ENCODE results near the gene DDX41. TPM values are rescaled to one million over a fixed set of nuclear protein-coding genes. Genes with fewer than 3 reads are reported as not detected.

The DDX41 gene
- total RNA-seq, 2 experiments from 2014 or later = 211 to 220 TPM

DNA sequence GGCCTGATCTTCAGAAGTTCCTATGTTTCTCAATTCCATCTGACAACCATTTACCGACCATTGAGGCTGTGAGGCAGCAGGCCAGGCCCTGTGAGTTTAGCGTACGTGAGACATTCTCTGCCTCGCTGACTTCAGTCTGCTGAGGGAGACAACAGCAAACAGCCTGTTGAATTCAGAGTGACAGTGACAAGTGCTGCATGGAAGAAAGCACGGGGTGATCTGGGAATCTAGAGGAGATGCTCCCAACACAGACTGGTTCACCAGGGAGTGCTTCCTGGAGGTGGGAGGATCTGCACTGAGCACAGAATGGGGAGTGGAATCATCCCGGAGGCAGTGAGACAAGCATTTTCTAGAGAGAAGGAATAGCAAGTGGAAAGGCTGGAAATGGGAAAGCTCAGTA is 10.0 kb upstream of the DDX41 start:
- Mint-ChIP-seq H3K27ac (no peak overlapping the region), H3K4me1 (peaks cover under 1% of the 10 kb centered on the region), H3K9me3 (no peaks in the 10 kb centered on the region)

DNA sequence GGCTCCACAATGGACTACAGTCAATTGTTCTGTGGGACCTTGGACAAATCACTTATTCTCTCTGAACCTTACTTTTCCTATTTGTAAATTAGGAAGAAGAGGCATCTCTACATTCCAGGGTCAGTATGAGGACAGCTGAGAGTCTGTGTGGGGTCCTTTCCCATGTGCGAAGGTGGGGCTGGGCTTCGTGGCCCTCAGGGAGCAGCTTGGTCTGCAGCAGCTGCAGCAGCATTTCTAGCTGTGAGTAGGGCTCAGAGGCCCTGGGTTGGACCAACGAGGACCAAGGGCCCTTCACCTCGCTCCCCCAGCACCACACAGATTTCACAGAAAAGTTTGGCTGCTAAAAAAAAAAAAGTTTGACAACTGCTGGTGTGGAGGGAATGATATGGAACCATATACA is 9.4 kb upstream of the DDX41 start:
- Mint-ChIP-seq H3K27me3 (no peaks in the 10 kb centered on the region), H3K9me3 (no peaks in the 10 kb centered on the region), H3K36me3 (peaks cover 3% of the 10 kb centered on the region), H3K4me1 (peaks cover 6% of the 10 kb centered on the region), H3K27ac (no peak overlapping the region), H3K4me3 (no peak overlapping the region)
- no peak for DNase-seq

More for the DNA sequence above, 10.0 kb upstream of the DDX41 start:
- no peaks in the 10 kb centered on the region for H3K27me3 Mint-ChIP-seq
- H3K36me3 Mint-ChIP-seq = peaks cover 3% of the 10 kb centered on the region
- DNase-seq = no peak
- no peak overlapping the region for H3K4me3 Mint-ChIP-seq

DNA sequence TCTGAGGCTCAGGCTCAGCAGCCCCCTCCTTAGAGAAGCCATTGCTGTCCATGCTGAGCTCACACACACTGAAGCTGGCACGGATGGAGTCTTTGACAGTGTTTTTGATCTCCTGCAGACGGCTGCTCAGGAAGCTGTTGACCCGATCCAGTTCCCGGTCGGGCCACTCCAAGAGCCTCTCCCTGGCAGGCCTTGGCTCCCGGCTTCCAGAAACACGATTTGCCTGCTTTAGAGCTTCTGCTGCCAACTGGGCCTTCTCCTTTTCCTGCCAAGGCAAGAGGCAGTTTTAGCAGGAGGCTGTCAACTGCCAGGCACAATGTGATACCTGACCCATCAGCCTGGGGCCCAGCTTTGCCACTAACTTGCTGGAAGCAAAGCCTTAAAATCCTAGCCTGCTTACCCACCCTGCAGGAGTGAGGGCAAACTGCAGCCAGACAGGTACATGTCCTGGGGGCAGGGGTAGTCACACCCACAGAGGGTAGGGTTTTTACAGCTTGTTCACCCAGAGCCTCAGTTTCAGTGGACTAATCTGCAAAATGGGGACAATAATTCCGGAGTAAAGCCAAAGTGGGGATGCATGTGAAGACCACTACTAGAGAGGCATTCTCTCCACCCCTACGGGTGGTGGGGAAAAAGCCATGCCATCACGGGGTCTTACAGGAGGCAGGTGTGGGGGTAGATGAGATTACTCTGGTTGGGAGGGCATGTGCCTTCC is 8.3 kb upstream of the DDX41 start:
- Mint-ChIP-seq H3K9me3 (no peaks in the 10 kb centered on the region), H3K27me3 (no peaks in the 10 kb centered on the region), H3K27ac (no peak overlapping the region), H3K4me3 (no peak overlapping the region), H3K36me3 (no peaks in the 10 kb centered on the region), H3K4me1 (peaks cover 13% of the 10 kb centered on the region)
- no peak for DNase-seq

DNA sequence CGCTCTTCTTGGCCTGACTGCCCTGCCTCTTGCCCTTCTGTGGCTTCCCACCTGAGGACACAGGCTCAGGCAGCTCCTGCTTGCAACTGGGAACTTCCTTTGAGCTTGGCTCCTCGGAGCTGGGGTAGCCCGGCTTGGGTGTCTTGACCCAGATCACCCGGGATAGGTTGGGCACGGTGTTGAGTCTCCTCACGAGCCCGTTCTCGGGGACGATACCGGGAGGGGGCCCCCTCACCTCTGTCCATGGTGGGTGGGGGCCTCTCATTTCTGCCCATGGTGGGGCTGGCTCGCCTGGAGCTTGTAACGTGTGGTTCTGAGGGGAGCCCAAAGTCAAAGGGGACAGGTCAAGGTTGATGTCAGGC is 7.8 kb upstream of the DDX41 start:
- H3K27me3 Mint-ChIP-seq = no peaks in the 10 kb centered on the region
- H3K9me3 Mint-ChIP-seq = no peaks in the 10 kb centered on the region
- H3K36me3 Mint-ChIP-seq = no peaks in the 10 kb centered on the region
- H3K4me1 Mint-ChIP-seq = peaks cover 19% of the 10 kb centered on the region
- no peak for DNase-seq
- no peak overlapping the region for H3K4me3 Mint-ChIP-seq
- H3K27ac Mint-ChIP-seq = no peak overlapping the region

DNA sequence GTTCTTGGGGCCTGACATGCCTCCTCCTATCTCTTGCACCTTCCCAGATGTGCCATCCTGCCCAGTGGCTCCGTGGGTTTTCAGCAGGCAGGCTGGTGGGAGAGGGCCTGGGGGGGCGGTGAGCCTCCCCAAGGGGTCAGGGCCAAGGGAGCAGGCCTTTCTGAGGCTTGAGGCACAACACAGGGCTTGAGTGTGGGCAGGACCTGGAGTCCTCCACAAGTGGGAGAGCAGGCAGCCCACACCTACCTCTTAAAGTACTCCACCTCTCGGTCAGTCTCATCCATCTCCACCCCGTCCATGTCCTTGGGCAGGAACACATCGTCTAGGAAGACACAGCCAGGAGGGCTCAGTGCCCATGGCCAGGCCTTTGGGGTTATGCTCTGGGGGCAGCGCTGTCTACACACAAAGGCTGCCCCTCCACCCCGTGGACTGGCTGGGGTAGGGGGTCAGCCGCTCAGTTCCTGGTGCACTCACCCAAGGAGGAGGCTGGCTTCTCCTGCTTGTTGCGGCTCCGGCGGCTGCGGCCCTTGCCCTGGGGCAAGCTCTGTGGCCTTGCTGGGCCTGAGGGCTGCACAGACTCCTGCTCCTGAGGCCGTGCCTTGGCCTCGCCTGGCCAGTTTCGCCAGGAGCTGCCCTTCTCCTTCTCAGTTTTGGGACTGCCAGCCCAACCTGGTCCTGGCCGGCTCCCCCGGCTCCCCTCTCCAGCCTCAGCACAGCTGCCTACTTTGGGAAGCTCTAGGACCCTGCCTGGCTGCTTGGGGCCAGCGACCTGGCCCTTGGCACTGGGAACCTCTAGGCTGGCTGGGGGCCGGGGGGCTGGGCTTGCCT is 7.2 kb upstream of the DDX41 start:
- H3K4me1 Mint-ChIP-seq = peaks cover 25% of the 10 kb centered on the region
- DNase-seq = no peak
- H3K9me3 Mint-ChIP-seq = no peaks in the 10 kb centered on the region
- no peak overlapping the region for H3K4me3 Mint-ChIP-seq
- no peaks in the 10 kb centered on the region for H3K27me3 Mint-ChIP-seq
- H3K36me3 Mint-ChIP-seq = no peaks in the 10 kb centered on the region
- no peak overlapping the region for H3K27ac Mint-ChIP-seq

DNA sequence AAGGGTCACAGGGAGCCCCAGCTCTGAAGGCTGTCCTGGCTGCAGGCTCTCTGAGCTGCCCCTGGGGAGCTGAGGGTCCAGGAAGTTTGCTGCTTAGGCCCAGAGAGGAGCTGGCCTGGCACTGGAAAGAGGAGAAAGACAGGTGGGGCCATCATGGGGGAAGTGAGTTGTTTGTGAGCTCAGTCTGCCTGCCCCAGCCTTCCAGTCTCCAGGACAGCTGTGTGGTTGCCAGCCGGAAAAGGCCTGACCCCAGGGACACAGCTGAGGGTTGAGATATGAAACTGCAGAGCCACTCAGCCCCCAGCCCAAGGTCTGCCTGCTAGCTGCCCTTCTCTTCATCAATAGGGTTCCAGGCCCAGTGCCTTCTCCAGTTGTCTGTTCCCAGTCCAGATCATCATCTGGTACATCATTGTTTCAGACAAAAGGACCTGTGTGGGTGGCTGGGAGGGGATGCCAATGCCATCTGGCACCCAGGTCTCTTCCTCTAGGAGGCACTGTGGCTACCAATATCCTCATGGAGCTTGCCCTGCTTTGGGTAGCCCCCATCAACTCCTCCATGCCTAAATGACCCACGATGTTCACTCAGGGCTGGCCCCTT is 4.3 kb upstream of the DDX41 start:
- DNase-seq = no peak
- Mint-ChIP-seq H3K27me3 (no peaks in the 10 kb centered on the region), H3K9me3 (no peaks in the 10 kb centered on the region), H3K4me3 (no peak overlapping the region), H3K27ac (peak overlapping the region; percentile 73), H3K4me1 (peaks cover 28% of the 10 kb centered on the region), H3K36me3 (peaks cover 12% of the 10 kb centered on the region)

DNA sequence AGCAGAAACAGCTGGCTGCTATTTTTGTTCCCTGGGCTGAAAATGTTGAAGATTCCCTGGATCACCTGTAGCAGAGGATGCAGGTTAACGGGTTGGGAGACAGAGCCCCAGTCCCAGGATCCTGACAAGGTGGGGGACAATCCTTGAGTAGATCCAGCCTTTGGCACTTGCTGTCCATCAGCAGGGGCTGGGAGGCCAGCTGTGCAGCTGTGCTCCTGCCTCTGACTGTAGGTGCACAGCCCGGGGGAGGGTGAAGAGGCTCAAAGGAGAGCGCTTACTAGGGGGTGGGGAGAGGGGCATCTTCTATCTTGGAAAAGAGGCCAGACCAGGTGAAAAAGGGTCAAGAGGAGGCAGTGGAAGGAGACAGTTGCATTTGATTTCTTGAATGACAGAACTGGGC is 3.5 kb upstream of the DDX41 start:
- Mint-ChIP-seq H3K36me3 (peaks cover 20% of the 10 kb centered on the region), H3K4me3 (no peak overlapping the region), H3K27me3 (no peaks in the 10 kb centered on the region), H3K27ac (peak overlapping the region; percentile 73), H3K9me3 (no peaks in the 10 kb centered on the region), H3K4me1 (peaks cover 35% of the 10 kb centered on the region)
- DNase-seq = no peak

DNA sequence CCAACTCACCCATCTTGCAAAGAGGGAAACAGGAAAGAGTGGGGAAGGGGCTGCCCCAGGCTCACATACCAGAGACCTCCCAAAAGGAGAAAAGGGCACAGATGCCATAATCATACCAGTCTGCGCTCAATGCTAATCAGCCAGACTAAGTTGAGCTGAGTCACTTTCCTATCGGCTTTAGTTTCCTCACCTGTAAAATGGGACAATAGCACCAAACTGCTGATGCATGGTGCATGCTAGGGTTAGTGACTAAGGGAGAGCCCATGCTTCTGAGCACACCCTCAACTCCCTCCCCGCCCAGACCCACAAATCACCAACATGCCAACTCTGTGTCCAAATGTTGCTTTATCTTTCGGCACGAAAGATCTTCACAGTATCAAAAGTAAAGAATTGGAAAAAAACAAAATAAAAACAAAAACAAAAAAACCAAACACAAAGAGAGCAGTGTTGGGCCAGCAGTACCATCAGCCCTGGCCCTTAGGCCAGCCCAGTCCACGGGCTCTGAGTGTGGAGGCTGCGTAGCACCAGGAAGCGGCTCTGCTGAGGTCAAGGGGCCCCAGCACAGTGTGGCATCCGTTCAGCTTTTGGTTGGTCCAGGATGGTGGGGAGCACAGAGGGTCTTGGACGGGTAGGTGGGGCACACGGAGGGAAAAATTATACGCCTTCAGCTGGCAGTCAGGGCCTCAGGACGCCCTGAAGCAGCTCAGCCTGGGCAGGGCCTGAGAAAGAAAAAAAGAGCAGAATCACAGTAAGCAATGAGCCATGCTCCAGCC is 2.9 kb upstream of the DDX41 start:
- peaks cover 38% of the 10 kb centered on the region for H3K4me1 Mint-ChIP-seq
- peak overlapping the region; percentile 51 for H3K27ac Mint-ChIP-seq
- no peaks in the 10 kb centered on the region for H3K27me3 Mint-ChIP-seq
- H3K4me3 Mint-ChIP-seq = peak overlapping the region; percentile 52
- peaks cover 24% of the 10 kb centered on the region for H3K36me3 Mint-ChIP-seq
- DNase-seq = no peak
- H3K9me3 Mint-ChIP-seq = no peaks in the 10 kb centered on the region

DNA sequence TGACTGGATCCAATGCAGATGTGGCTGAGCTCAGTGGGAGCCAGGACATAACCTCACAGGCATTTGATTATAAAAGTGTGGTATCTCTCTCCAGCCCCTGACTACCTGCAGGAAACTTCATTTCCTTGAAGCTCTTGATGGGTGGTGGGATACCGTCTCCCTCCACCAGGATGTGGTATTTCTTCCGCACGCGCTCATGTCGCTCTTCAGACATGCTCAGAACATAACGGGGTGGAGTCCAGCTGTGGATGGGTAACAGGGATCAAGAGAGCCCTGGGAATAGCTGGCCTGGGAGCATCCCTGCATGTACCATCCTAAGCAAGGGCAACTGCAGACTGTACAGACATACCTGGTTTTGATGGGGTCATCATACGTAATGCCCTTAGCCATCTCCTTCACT is 1.2 kb downstream of the DDX41 start:
- H3K27ac Mint-ChIP-seq = peak overlapping the region; percentile 90
- no peak for DNase-seq
- peak overlapping the region; percentile 94 for H3K4me3 Mint-ChIP-seq
- no peaks in the 10 kb centered on the region for H3K9me3 Mint-ChIP-seq
- H3K4me1 Mint-ChIP-seq = peaks cover 42% of the 10 kb centered on the region
- H3K36me3 Mint-ChIP-seq = peaks cover 45% of the 10 kb centered on the region
- no peaks in the 10 kb centered on the region for H3K27me3 Mint-ChIP-seq

DNA sequence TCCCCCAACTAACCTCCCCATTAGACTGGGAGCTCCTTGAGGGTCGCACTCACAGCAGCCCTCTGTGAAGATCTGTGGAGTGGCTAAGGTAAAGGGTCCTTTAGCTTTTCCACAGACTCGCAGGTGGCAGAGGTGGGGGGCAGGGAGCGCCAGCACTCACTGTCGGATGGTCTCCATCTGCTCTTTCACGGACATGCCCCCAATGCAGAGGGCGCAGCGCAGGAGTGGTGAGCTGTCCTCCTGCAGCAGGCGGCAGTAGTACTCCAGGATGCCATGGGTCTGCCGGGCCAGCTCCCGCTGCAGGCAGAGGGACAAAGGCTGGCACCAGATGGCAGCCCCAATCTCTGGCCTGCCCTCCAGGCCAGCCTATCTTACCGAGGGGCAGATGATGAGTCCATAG is 2.2 kb downstream of the DDX41 start:
- no peak for DNase-seq
- Mint-ChIP-seq H3K9me3 (no peaks in the 10 kb centered on the region), H3K4me1 (peaks cover 33% of the 10 kb centered on the region), H3K27me3 (no peaks in the 10 kb centered on the region), H3K27ac (peak overlapping the region; percentile 45), H3K4me3 (no peak overlapping the region), H3K36me3 (peaks cover 47% of the 10 kb centered on the region)

DNA sequence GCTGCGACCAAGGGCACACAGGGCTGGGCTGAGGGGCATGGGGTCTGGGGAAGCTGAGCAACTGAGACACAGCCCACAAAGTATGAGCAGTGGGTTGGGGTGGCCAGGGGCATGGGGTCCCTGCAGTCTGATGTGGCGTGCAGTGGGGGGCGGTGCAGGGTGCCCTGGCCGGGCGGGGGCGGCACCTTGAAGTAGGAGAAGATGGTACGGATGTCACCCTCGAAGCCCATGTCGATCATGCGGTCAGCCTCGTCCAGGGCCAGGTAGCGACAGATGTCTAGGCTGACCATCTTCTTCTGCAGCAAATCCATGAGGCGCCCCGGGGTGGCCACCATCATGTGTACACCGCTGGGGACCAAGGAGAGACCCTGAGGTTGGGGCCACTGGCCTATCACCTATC is 3.3 kb downstream of the DDX41 start:
- H3K27ac Mint-ChIP-seq = no peak overlapping the region
- H3K9me3 Mint-ChIP-seq = no peaks in the 10 kb centered on the region
- DNase-seq = no peak
- H3K27me3 Mint-ChIP-seq = no peaks in the 10 kb centered on the region
- H3K4me3 Mint-ChIP-seq = no peak overlapping the region
- peaks cover 47% of the 10 kb centered on the region for H3K36me3 Mint-ChIP-seq
- H3K4me1 Mint-ChIP-seq = peaks cover 31% of the 10 kb centered on the region

DNA sequence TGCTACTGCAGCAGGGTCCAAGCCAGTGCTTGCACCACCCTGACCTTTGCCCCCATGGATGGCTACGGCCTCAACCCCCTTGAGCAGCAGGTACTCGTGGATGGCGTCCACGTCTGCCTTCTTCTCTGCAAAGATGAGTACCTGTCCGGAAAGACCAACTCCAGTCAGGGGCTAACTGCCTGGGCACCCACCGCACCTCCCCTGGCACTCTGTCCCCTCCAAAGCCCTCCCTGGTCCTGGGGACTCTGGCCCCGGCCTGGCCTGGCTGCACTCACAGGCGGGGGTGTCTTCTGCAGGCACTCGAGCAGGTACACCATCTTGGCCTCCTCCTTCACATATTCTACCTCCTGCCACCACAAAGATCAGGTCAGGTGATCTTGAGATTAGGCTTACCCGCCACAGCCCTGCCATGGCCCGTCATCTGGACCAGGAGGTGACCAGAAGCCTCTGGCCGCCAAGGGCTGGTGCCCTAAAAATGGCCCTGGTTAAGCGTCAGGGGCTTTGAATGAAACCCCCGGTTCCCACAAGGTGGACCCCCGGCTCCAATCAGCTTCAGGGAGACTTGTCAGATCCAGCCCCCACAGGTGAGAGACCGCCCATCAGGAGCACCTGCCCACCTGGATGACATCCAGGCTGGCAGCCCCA is 3.9 kb downstream of the DDX41 start:
- peaks cover 48% of the 10 kb centered on the region for H3K36me3 Mint-ChIP-seq
- DNase-seq = no peak
- no peak overlapping the region for H3K27ac Mint-ChIP-seq
- no peaks in the 10 kb centered on the region for H3K27me3 Mint-ChIP-seq
- peaks cover 31% of the 10 kb centered on the region for H3K4me1 Mint-ChIP-seq
- H3K4me3 Mint-ChIP-seq = no peak overlapping the region
- H3K9me3 Mint-ChIP-seq = no peaks in the 10 kb centered on the region

DNA sequence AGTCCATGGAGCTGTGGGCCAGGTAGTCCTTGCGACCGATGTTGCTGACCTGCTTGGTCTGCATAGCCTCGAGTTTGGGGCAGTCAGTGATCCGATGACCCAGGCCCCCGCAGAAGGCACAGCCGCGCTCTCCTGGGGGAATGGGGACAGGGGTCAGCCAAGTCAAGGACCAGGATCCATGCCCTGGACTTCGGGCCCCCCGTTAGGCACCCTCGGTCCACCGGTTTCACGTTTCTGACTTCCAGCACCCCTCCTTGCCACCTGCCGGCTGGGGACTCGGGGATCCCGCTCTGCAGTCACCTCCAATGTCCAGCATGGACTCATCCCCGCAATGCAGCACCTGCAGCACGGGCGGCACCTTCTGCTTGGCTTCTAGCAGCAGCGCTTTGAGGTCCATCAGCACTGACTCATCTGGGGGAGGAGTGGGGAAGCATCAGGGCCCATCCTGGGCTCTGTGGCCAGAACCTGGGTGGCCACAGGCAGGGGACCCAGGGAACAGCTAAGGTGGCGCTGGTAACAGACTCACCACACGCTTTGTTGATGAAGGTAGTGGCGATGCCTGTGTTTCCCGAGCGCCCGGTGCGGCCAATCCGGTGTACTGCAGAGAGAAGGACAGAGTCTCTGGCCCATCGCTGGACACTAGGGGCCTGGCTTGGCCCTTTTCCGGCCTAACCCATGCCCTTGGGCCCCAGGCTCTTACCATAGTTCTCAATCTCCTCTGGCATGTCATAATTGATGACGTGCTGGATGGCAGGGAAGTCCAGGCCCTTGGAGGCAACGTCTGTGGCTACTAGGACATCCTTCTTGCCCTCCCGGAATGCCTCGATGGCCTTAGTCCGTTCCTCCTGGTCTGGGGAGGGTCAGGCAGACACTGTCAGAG is 4.7 kb downstream of the DDX41 start:
- H3K9me3 Mint-ChIP-seq = no peaks in the 10 kb centered on the region
- peaks cover 31% of the 10 kb centered on the region for H3K4me1 Mint-ChIP-seq
- no peaks in the 10 kb centered on the region for H3K27me3 Mint-ChIP-seq
- H3K4me3 Mint-ChIP-seq = no peak overlapping the region
- peaks cover 47% of the 10 kb centered on the region for H3K36me3 Mint-ChIP-seq
- no peak overlapping the region for H3K27ac Mint-ChIP-seq
- no peak for DNase-seq

DNA sequence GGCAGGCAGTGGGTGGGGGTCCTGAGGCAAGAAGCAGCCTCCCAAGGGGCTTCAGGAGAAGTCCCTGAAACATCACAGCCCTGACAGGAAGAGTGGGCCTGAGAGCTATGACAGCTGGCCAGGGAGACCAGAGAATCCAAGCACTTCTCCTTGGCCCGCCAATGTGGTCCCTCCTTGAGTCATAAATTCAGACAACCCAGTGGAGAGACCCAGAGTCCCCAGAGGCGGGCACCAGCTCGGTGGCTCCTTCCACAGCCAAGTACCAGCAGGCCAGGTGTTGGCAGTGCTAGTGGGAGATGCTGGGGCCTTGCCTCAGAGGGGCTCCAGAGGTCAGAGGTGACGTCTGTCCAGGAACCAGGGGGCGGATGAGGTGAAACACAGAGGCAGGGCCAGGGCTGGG is 5.6 kb downstream of the DDX41 start:
- H3K9me3 Mint-ChIP-seq = no peaks in the 10 kb centered on the region
- peaks cover 41% of the 10 kb centered on the region for H3K36me3 Mint-ChIP-seq
- no peak overlapping the region for H3K27ac Mint-ChIP-seq
- H3K27me3 Mint-ChIP-seq = no peaks in the 10 kb centered on the region
- peaks cover 31% of the 10 kb centered on the region for H3K4me1 Mint-ChIP-seq
- no peak for DNase-seq
- no peak overlapping the region for H3K4me3 Mint-ChIP-seq
